C4-2B (cell line): ENCODE data around the gene MUCL1.

Experiments
- ZFX ChIP-seq: fragments of 450-650 bp; IDR thresholded peaks from 2 replicates; pipeline ENCODE4 v1.6.1; 2017
- TF ChIP-seq, protein P1 (sequence below): fragments of 450-650 bp; conservative IDR thresholded peaks from 2 replicates; pipeline ENCODE4 v1.5.1; 2017; ENCODE audit warnings: mild to moderate bottlenecking

DNA sequence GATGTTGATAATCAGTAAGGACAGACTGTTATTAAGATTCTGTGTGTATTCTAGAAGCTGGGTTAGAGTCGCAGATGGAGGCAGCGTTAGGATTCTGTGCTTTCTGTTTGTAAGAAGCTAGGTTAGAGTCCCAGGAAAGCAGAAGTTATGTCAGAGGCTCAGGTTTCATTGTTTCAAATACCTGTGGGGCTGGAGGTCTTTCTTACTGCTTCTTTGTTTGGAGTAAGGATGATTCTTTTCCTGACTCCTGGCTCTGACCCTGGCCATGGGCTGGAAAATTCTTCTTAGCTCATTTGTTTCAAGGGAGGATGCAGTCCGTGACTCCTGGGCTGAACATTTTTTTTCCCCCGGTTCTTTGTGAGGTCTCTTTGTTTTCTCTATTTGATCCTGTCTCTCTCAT is 5.2 kb downstream of the MUCL1 start:
- TF ChIP-seq ZFX, result no peak
- TF ChIP-seq, protein P1, sequence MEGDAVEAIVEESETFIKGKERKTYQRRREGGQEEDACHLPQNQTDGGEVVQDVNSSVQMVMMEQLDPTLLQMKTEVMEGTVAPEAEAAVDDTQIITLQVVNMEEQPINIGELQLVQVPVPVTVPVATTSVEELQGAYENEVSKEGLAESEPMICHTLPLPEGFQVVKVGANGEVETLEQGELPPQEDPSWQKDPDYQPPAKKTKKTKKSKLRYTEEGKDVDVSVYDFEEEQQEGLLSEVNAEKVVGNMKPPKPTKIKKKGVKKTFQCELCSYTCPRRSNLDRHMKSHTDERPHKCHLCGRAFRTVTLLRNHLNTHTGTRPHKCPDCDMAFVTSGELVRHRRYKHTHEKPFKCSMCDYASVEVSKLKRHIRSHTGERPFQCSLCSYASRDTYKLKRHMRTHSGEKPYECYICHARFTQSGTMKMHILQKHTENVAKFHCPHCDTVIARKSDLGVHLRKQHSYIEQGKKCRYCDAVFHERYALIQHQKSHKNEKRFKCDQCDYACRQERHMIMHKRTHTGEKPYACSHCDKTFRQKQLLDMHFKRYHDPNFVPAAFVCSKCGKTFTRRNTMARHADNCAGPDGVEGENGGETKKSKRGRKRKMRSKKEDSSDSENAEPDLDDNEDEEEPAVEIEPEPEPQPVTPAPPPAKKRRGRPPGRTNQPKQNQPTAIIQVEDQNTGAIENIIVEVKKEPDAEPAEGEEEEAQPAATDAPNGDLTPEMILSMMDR, result no peak
